CD14-positive monocyte (primary cell): Measurements from ENCODE around the gene TAF10. TPM values are rescaled to one million over a fixed set of nuclear protein-coding genes. Genes with fewer than 3 reads are reported as not detected.

Experiments
- DNase-seq, 3 donors: peaks; one replicate each; pipeline ENCODE4 v3.0.0-alpha.2; 2011 to 2022
- H2AFZ ChIP-seq: 2 replicates; pipeline ENCODE4 v1.6.0; 2012; ENCODE audit warnings: mild to moderate bottlenecking, low read depth, low read length, inconsistent platforms; ENCODE audit not compliant: insufficient read depth, poor library complexity, severe bottlenecking
- H3K27ac ChIP-seq, 2 donors: 1 replicate in 1 of 2; 2 replicates in 1 of 2; pipeline ENCODE4 v1.5.1; 2012 to 2013; ENCODE audit warnings: low read length in 2 of 2, control low read depth in 1 of 2, inconsistent platforms in 1 of 2, low read depth in 1 of 2, mild to moderate bottlenecking in 1 of 2
- H3K27me3 ChIP-seq, 2 donors: one replicate each; pipeline versions ENCODE4 v1.6.0 to v1.6.1; 2011 to 2013; ENCODE audit warnings: low read length in 2 of 2; ENCODE audit not compliant: control insufficient read depth in 2 of 2, insufficient read depth in 2 of 2
- H3K36me3 ChIP-seq, 2 donors: replicated peaks in 1 of 2; 1 replicate in 1 of 2; 2 replicates in 1 of 2; pipeline versions ENCODE4 v1.5.1 to v1.6.1; 2012 to 2013; ENCODE audit warnings: low read length in 2 of 2, control low read depth in 1 of 2, inconsistent platforms in 1 of 2, mild to moderate bottlenecking in 1 of 2; ENCODE audit not compliant: insufficient read depth in 2 of 2, control insufficient read depth in 1 of 2
- H3K4me1 ChIP-seq, 2 donors: 1 replicate in 1 of 2; 2 replicates in 1 of 2; pipeline versions ENCODE4 v1.5.1 to v1.6.1; 2012 to 2013; ENCODE audit warnings: low read length in 2 of 2, control low read depth in 1 of 2, inconsistent platforms in 1 of 2, mild to moderate bottlenecking in 1 of 2, moderate library complexity in 1 of 2; ENCODE audit not compliant: insufficient read depth in 2 of 2, control insufficient read depth in 1 of 2
- H3K4me2 ChIP-seq: replicated peaks from 2 replicates; pipeline ENCODE3; 2012; ENCODE audit warnings: low read length, moderate library complexity, mild to moderate bottlenecking; ENCODE audit not compliant: poor library complexity, severe bottlenecking; ENCODE audit errors: extremely low read depth
- H3K4me3 ChIP-seq, 3 experiments: fragments of 200-600 bp in 1 of 3; sonication (generic) in 1 of 3; replicated peaks in 1 of 3; 1 replicate in 2 of 3; 2 replicates in 1 of 3; pipeline ENCODE4 v1.5.1; 2011 to 2013; ENCODE audit warnings: low read length in 3 of 3, mild to moderate bottlenecking in 3 of 3, control low read depth in 2 of 3, low read depth in 2 of 3, inconsistent platforms in 1 of 3, moderate library complexity in 1 of 3
- H3K79me2 ChIP-seq: 2 replicates; pipeline ENCODE4 v1.6.0; 2012; ENCODE audit warnings: mild to moderate bottlenecking, control low read depth, inconsistent platforms, low read length, moderate library complexity; ENCODE audit not compliant: insufficient read depth
- H3K9ac ChIP-seq: 2 replicates; pipeline ENCODE4 v1.6.0; 2017; ENCODE audit warnings: low read length, mild to moderate bottlenecking; ENCODE audit not compliant: insufficient read depth, poor library complexity, severe bottlenecking
- H3K9me3 ChIP-seq, 2 donors: replicated peaks in 1 of 2; 1 replicate in 1 of 2; 2 replicates in 1 of 2; pipeline versions ENCODE4 v1.5.1 to v1.6.1; 2012 to 2013; ENCODE audit warnings: low read length in 2 of 2, control low read depth in 1 of 2; ENCODE audit not compliant: control insufficient read depth in 1 of 2, insufficient read depth in 1 of 2
- H4K20me1 ChIP-seq: 2 replicates; pipeline ENCODE4 v1.6.0; 2012; ENCODE audit warnings: mild to moderate bottlenecking, low read length, control low read depth, moderate library complexity; ENCODE audit not compliant: insufficient read depth
- H3K27ac Mint-ChIP-seq, 7 donors: one replicate each; pipeline ENCODE4 v1.8.0; 2020; ENCODE audit warnings: mild to moderate bottlenecking in 7 of 7, mixed read lengths in 7 of 7, moderate library complexity in 6 of 7, inconsistent platforms in 2 of 7
- H3K27me3 Mint-ChIP-seq, 3 donors: one replicate each; pipeline ENCODE4 v1.8.0; 2021 to 2022; ENCODE audit warnings: low read depth in 3 of 3, mild to moderate bottlenecking in 3 of 3, mixed read lengths in 3 of 3, moderate library complexity in 3 of 3, inconsistent platforms in 1 of 3
- H3K36me3 Mint-ChIP-seq, 2 donors: one replicate each; pipeline ENCODE4 v1.8.0; 2020; ENCODE audit warnings: mixed read lengths in 2 of 2, inconsistent platforms in 1 of 2, mild to moderate bottlenecking in 1 of 2
- H3K4me1 Mint-ChIP-seq: one replicate; pipeline ENCODE4 v1.8.0; 2020; ENCODE audit warnings: mild to moderate bottlenecking, mixed read lengths
- H3K4me3 Mint-ChIP-seq, 2 donors: one replicate each; pipeline ENCODE4 v1.8.0; 2020; ENCODE audit warnings: mild to moderate bottlenecking in 2 of 2, mixed read lengths in 2 of 2, moderate library complexity in 1 of 2
- H3K9me3 Mint-ChIP-seq, 7 donors: one replicate each; pipeline ENCODE4 v1.8.0; 2020 to 2022; ENCODE audit warnings: mixed read lengths in 7 of 7, mild to moderate bottlenecking in 6 of 7, moderate library complexity in 6 of 7, inconsistent platforms in 2 of 7
- WGBS: methylation state at CpG from one replicate; pipeline ENCODE4 v1.1.5; 2013; ENCODE audit warnings: missing lambda C conversion rate; ENCODE audit not compliant: insufficient coverage; 5-methylcytosine and 5-hydroxymethylcytosine counted together
- intact Hi-C, 2 donors: fragments of 100-400 bp; cut with micrococcal nuclease; formaldehyde crosslinking; loops; one replicate each; pipeline versions ENCODE4 v1.15.0 to v1.15.1; 2023
- polyA plus RNA-seq, 3 donors: library from polyadenylated mRNA; depleted of rRNA in 1 of 3; unstranded in 2 of 3; stranded (reverse) in 1 of 3; fragments of 300-500 nt in 2 of 3; fragments of >200 nt in 1 of 3; fragmentation: Illumina TruSeq in 2 of 3; gene quantifications; 1 replicate in 2 of 3; 2 replicates in 1 of 3; pipeline ENCODE4 v1.2.3, GENCODE V29; 2012 to 2021
- TF ChIP-seq, protein P1 (sequence below): fragments of 200-600 bp; IDR thresholded peaks from one replicate; pipeline ENCODE4 v1.8.0; 2022; ENCODE audit warnings: antibody characterized with exemption, mild to moderate bottlenecking

Gene TAF10
- polyA plus RNA-seq, 3 donors: 137 to 233 (median 232) TPM

DNA sequence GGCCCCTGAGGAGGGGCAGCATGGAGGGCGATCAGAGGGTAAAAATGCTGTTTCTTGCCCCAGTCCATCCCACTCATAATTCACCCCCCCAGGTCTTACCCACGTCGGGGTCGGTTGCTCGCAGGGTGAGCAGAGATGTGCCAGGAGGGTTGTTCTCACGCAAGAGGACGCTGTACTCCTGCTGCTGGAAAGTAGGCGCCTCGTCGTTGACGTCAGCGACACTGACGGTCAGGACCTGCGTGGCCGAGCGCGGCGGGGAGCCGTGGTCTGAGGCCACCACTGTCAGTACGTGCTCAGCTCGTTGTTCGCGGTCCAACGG, 17.5 kb upstream of the TAF10 start:
- Mint-ChIP-seq H3K27ac (no peak overlapping the region), H3K4me3 (no peak overlapping the region), H3K36me3 (no peaks in the 10 kb centered on the region), H3K9me3 (peaks cover 0 to 9% (median 0%) of the 10 kb centered on the region in 7 donors), H3K27me3 (peaks cover 0 to 2% (median 0%) of the 10 kb centered on the region in 3 donors), H3K4me1 (peaks cover 7% of the 10 kb centered on the region)
- Histone ChIP-seq H2AFZ (no peak overlapping the region), H3K4me2 (no peak overlapping the region), H3K4me3 (no peak overlapping the region), H3K27ac (no peak overlapping the region), H3K4me1 (peaks cover 12 to 14% of the 10 kb centered on the region in 2 donors), H3K9ac (no peak overlapping the region), H3K27me3 (no peaks in the 10 kb centered on the region), H4K20me1 (no peaks in the 10 kb centered on the region), H3K36me3 (no peaks in the 10 kb centered on the region), H3K79me2 (no peaks in the 10 kb centered on the region), H3K9me3 (no peaks in the 10 kb centered on the region)
- DNase-seq: no peak
- 97% methylated on average over 20 of the region's 24 CpGs for WGBS
- TF ChIP-seq, protein P1, sequence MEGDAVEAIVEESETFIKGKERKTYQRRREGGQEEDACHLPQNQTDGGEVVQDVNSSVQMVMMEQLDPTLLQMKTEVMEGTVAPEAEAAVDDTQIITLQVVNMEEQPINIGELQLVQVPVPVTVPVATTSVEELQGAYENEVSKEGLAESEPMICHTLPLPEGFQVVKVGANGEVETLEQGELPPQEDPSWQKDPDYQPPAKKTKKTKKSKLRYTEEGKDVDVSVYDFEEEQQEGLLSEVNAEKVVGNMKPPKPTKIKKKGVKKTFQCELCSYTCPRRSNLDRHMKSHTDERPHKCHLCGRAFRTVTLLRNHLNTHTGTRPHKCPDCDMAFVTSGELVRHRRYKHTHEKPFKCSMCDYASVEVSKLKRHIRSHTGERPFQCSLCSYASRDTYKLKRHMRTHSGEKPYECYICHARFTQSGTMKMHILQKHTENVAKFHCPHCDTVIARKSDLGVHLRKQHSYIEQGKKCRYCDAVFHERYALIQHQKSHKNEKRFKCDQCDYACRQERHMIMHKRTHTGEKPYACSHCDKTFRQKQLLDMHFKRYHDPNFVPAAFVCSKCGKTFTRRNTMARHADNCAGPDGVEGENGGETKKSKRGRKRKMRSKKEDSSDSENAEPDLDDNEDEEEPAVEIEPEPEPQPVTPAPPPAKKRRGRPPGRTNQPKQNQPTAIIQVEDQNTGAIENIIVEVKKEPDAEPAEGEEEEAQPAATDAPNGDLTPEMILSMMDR: no peak
- intact Hi-C loops: no loop called here

DNA sequence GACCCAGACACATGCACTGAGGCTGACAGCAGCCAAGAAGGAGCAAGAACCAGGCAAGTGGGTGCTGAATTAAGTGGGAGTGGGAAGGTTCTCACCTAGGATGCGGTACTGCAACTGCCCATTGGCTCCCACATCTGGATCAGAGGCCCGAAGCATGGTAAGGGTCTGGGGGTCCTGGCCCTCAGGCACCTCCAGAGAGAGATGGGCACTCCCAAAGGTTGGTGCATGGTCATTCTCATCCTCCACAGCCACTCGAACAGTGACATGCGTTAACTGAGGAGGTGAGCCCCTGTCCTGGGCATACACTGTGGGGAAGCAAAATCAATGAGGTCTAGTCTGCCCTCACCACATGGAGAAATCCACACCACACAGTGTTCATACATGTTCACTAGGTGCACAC, 16.5 kb upstream of the TAF10 start:
- H3K4me3 Mint-ChIP-seq: no peak overlapping the region
- TF ChIP-seq, protein P1: no peak

More for the DNA sequence above, 16.5 kb upstream of the TAF10 start:
- 86% methylated on average over 2 of the region's 4 CpGs for WGBS
- no peaks in the 10 kb centered on the region for H3K36me3 Mint-ChIP-seq
- Histone ChIP-seq H3K36me3 (no peaks in the 10 kb centered on the region), H3K9ac (no peak overlapping the region), H4K20me1 (no peaks in the 10 kb centered on the region), H3K27ac (no peak overlapping the region), H3K9me3 (no peaks in the 10 kb centered on the region), H3K79me2 (no peaks in the 10 kb centered on the region), H3K4me3 (no peak overlapping the region), H3K27me3 (no peaks in the 10 kb centered on the region), H2AFZ (no peak overlapping the region), H3K4me1 (peaks cover 6 to 9% of the 10 kb centered on the region in 2 donors), H3K4me2 (no peak overlapping the region)
- H3K9me3 Mint-ChIP-seq: peaks cover 0 to 9% (median 0%) of the 10 kb centered on the region in 7 donors
- intact Hi-C loops: no loop called here
- no peak for DNase-seq
- peaks cover 7% of the 10 kb centered on the region for H3K4me1 Mint-ChIP-seq
- H3K27ac Mint-ChIP-seq: no peak overlapping the region
- peaks cover 0 to 2% (median 0%) of the 10 kb centered on the region in 3 donors for H3K27me3 Mint-ChIP-seq
